Duodenal mucosa (tissue), 2 donors: ENCODE measurements around the gene IL1B.

Experiments used
- H3K27ac ChIP-seq: one replicate; pipeline ENCODE4 v1.7.0; 2013; ENCODE audit warnings: low read depth, low read length
- H3K27me3 ChIP-seq, 2 donors: one replicate each; pipeline ENCODE4 v1.7.0; 2013; ENCODE audit warnings: low read length in 2 of 2, control low read depth in 1 of 2; ENCODE audit not compliant: insufficient read depth in 2 of 2, control insufficient read depth in 1 of 2
- H3K36me3 ChIP-seq, 2 donors: one replicate each; pipeline ENCODE4 v1.7.0; 2013; ENCODE audit warnings: low read length in 2 of 2, control low read depth in 1 of 2; ENCODE audit not compliant: insufficient read depth in 2 of 2, control insufficient read depth in 1 of 2
- H3K4me1 ChIP-seq, 2 donors: one replicate each; pipeline ENCODE4 v1.7.0; 2013; ENCODE audit warnings: low read length in 2 of 2, control low read depth in 1 of 2; ENCODE audit not compliant: insufficient read depth in 2 of 2, control insufficient read depth in 1 of 2
- H3K4me3 ChIP-seq, 2 donors: one replicate each; pipeline ENCODE4 v1.7.0; 2013; ENCODE audit warnings: low read length in 2 of 2, low read depth in 1 of 2
- H3K9ac ChIP-seq, 2 donors: one replicate each; pipeline ENCODE4 v1.7.0; 2013; ENCODE audit warnings: low read length in 2 of 2, low read depth in 1 of 2
- H3K9me3 ChIP-seq, 2 donors: one replicate each; pipeline ENCODE4 v1.7.0; 2013; ENCODE audit warnings: low read length in 2 of 2, control low read depth in 1 of 2; ENCODE audit not compliant: control insufficient read depth in 1 of 2

The IL1B gene

GRCh38 chr2:112850588-112850987, 14.0 kb upstream of the IL1B start:
- no peak overlapping the region for H3K9ac ChIP-seq
- no peaks in the 10 kb centered on the region for H3K36me3 ChIP-seq
- no peaks in the 10 kb centered on the region for H3K9me3 ChIP-seq
- no peak overlapping the region for H3K27ac ChIP-seq
- H3K4me1 ChIP-seq = no peaks in the 10 kb centered on the region
- H3K4me3 ChIP-seq = no peak overlapping the region
- H3K27me3 ChIP-seq = peaks cover 0 to 3% of the 10 kb centered on the region in 2 donors

DNA sequence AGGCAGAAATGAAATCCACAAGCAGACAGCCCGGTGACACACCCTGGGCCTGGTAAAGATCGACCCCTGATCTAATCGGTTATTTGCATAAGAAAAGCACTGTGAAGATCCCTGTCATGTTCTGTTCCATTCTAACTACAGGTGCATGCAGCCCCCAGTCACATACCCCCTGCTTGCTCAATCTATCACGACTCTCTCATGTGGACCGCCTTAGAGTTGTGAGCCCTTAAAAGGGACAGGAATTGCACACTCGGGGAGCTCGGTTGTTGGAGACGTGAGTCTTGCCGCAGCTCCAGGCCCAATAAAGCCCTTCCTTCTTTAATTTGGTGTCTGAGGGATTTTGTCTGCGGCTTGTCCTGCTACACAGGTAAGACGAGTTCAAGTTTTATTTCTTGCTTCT, 13.4 kb upstream of the IL1B start:
- Histone ChIP-seq H3K9me3 (no peaks in the 10 kb centered on the region), H3K36me3 (no peaks in the 10 kb centered on the region), H3K27ac (no peak overlapping the region), H3K9ac (no peak overlapping the region), H3K4me3 (no peak overlapping the region), H3K4me1 (no peaks in the 10 kb centered on the region), H3K27me3 (peaks cover 0 to 3% of the 10 kb centered on the region in 2 donors)

GRCh38 chr2:112848833-112849232, 12.3 kb upstream of the IL1B start:
- Histone ChIP-seq H3K9ac (no peak overlapping the region), H3K27me3 (peaks cover 0 to 3% of the 10 kb centered on the region in 2 donors), H3K36me3 (no peaks in the 10 kb centered on the region), H3K9me3 (no peaks in the 10 kb centered on the region), H3K4me1 (no peaks in the 10 kb centered on the region), H3K27ac (no peak overlapping the region), H3K4me3 (no peak overlapping the region)

GRCh38 chr2:112846031-112846430, 9.5 kb upstream of the IL1B start:
- H3K9me3 ChIP-seq = no peaks in the 10 kb centered on the region
- no peak overlapping the region for H3K4me3 ChIP-seq
- H3K27ac ChIP-seq = no peak overlapping the region
- peaks cover 2 to 3% of the 10 kb centered on the region in 2 donors for H3K27me3 ChIP-seq
- H3K4me1 ChIP-seq = no peaks in the 10 kb centered on the region
- no peaks in the 10 kb centered on the region for H3K36me3 ChIP-seq
- no peak overlapping the region for H3K9ac ChIP-seq

DNA sequence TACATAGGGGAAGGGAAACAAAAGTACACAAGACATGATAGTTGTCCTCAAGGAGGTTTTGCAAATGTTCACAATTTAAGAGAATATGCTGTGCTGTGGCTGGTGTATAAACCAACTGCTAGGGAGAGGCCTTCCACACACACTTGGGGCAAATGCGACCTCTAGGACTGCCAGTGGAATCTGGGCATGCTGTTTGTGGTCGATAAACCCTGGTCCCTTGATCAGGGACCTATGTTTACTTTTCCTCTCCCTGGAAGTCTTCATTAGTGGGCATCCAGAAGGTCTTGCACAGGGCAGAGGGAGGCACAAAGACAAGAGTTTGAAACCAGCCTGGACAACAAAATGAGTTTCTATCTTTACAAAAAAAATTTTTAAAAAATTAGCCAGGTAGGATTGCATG, 7.3 kb upstream of the IL1B start:
- Histone ChIP-seq H3K27me3 (peaks cover 3% of the 10 kb centered on the region in 2 donors), H3K27ac (no peak overlapping the region), H3K4me1 (no peaks in the 10 kb centered on the region), H3K36me3 (no peaks in the 10 kb centered on the region), H3K4me3 (no peak overlapping the region), H3K9ac (no peak overlapping the region), H3K9me3 (no peaks in the 10 kb centered on the region)

DNA sequence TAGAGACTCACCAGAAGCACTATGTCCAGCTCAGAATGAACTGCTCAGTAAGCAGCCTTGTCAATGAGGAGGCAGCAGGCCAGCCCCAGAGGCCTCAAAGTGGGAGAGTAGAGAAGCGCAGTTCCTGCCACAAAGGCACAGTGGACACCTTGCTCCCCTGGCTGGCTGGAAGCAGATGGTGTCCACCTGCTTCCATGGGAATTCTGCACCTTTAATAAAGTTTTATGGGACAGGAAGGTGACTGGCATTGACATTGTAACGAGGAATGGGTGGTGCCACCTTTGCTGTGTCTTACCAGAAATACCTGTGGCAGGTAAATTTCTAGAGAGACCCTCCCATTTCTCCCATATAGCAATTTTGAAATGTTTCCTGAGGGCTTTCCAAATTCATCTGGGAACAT, 6.7 kb upstream of the IL1B start:
- Histone ChIP-seq H3K27me3 (peaks cover 3% of the 10 kb centered on the region in 2 donors), H3K9ac (no peak overlapping the region), H3K27ac (no peak overlapping the region), H3K9me3 (no peaks in the 10 kb centered on the region), H3K36me3 (no peaks in the 10 kb centered on the region), H3K4me1 (no peaks in the 10 kb centered on the region), H3K4me3 (no peak overlapping the region)

DNA sequence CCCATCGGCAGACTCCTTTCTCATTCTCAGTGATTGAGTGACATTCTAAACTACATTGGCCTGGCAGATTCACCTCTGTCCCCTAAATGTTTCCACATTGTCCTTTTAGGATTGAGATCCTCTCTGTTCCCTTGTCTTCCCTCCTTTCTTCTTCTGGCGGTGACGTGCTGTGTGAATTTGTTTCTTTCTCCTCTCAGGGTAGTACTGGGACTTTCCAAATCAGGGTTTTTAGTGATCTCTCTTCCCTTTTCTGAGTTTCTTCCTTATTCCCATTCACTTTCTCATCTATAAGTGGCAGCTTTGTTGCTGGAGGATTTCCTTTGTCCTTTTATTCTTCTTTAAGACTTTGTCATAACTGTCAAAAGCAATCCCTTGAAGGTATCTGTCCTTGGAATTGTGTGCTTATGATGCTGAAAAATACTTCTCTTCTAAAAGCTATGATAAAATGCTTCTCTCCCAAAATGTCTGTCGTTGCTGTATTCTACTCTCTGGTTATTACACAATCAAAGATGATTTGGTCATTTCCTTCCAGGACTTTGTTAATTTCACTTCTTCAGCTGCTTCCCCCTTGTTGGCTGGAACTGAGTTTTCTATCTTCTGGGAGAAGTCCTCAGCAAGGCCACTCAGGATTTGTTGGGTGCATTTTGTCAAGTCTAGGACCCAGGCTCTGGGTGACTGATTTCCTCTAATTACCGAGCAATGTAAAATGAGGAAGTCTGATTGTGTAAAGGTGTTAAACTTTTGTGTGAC, 4.9 kb upstream of the IL1B start:
- Histone ChIP-seq H3K9me3 (no peaks in the 10 kb centered on the region), H3K9ac (no peak overlapping the region), H3K4me1 (peaks cover under 1 to 8% of the 10 kb centered on the region in 2 donors), H3K27ac (no peak overlapping the region), H3K36me3 (no peaks in the 10 kb centered on the region), H3K4me3 (no peak overlapping the region), H3K27me3 (peaks cover 0 to 3% of the 10 kb centered on the region in 2 donors)

GRCh38 chr2:112840068-112840445, 3.5 kb upstream of the IL1B start:
- Histone ChIP-seq H3K27me3 (peaks cover 0 to 3% of the 10 kb centered on the region in 2 donors), H3K4me3 (no peak overlapping the region), H3K4me1 (peaks cover 7 to 22% of the 10 kb centered on the region in 2 donors), H3K36me3 (no peaks in the 10 kb centered on the region), H3K9ac (no peak overlapping the region), H3K27ac (no peak overlapping the region), H3K9me3 (no peaks in the 10 kb centered on the region)

DNA sequence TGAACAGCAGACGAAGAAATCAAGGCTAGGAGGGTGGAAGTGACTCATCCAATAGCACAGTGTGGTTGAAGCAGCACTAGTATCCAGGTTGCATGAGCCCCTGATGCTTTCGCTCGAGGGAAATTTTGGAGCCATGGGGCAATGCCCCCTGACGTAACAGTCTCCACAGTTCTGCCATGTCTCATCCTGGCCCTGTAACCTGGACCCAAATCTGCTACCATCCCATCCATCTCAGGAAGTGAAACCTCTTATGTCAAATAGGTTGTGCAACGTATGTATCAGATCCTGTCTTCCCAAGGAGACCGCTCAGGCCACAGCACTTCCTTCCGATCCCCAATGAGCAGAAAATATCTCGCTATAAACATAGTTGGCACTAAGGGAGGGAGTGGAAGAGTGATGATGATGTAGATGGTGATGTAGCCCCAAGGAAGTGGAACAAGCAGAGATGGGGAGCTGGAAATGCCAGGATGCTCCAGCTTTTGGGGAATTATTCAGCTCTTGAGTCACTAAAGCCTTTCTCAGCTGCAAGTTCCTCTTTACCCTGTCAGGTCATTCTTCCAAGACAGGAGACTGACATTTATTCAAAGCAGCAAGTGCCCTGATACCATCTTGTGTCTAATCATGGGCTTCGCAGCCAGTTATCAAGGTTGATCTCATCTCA, 3.0 kb upstream of the IL1B start:
- Histone ChIP-seq H3K9ac (no peak overlapping the region), H3K4me1 (peaks cover 12 to 27% of the 10 kb centered on the region in 2 donors), H3K9me3 (no peaks in the 10 kb centered on the region), H3K4me3 (no peak overlapping the region), H3K36me3 (no peaks in the 10 kb centered on the region), H3K27ac (no peak overlapping the region), H3K27me3 (peaks cover 0 to 3% of the 10 kb centered on the region in 2 donors)

- H3K36me3 ChIP-seq = no peaks in the 10 kb centered on the region
- H3K27me3 ChIP-seq = peaks cover 0 to 2% of the 10 kb centered on the region in 2 donors
- no peak overlapping the region for H3K27ac ChIP-seq
- peaks cover 17 to 39% of the 10 kb centered on the region in 2 donors for H3K4me1 ChIP-seq
- H3K9ac ChIP-seq = no peak overlapping the region
- H3K4me3 ChIP-seq = peak overlapping the region in 1 of 2 donors; percentile 8
- no peaks in the 10 kb centered on the region for H3K9me3 ChIP-seq
These were observed 417 bp downstream of the IL1B start for GRCh38 chr2:112836163-112836560.
